Muscle of back (tissue), 11 donors: ENCODE results near the gene CEP72. TPM values are rescaled to one million over a fixed set of nuclear protein-coding genes. Genes with fewer than 3 reads are reported as not detected.

Experiments
- DNase-seq, 3 donors: peaks; one replicate each; pipeline versions ENCODE4 v3.0.0 to v3.0.0-alpha.2; 2013
- polyA plus RNA-seq, 10 donors: library from polyadenylated mRNA; unstranded; fragments of 120-200 nt; gene quantifications; one replicate each; pipeline ENCODE4 v1.2.1, GENCODE V29; 2013; ENCODE audit not compliant: insufficient read length in 10 of 10

CEP72 gene
- polyA plus RNA-seq, 10 donors: 3.0 to 6.5 (median 3.9) TPM

- no peak for DNase-seq
These were observed 26.5 kb downstream of the CEP72 start for GRCh38 chr5:638501-639252.

DNA sequence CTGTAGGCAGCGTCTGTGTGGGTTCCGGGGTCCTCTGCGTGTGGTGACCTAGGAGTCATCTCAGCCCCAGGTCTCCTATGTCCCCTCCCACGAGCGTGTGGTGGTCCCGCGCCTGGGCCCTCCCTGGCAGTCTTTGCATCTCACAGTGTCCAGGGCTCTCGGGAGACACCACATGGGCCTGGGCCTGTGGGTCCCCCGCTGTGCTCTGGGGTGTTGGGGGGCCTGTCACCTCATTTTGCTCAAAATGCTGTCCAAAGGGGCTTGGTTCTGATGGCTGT is 27.1 kb downstream of the CEP72 start:
- DNase-seq: no peak

DNA sequence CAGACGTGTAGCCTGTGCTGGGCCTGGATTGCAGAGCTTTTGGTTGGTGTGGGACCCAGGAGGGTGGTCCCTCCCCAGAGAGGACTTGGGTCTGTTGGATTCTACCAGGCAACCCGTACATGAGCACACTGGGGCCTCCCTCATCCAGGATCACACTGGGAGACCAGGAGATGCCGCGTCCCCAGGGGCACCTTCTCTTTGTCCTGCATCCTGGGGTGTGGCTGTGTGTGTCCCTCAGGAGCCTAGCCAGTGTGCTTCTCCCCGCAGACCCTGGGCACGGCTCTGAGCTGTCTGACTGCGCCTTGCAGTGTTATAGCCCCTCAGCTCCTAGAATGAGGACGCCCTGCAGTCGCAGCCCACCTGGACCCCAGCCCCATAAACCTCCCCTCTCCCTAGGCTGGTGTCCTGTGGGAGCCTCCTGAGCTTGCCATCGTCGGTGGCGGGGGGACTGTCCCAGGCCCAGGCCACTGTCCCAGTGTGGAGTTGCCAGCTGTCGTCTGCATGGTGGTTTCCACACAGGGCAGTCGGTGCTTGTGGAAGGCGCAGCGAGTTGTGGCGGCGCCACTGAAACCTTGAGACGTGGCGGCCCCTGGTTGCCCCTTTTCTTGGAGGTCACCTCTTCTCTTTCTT is 27.6 kb downstream of the CEP72 start:
- DNase-seq: no peak

GRCh38 chr5:640461-641330 is 28.6 kb downstream of the CEP72 start:
- no peak for DNase-seq

DNA sequence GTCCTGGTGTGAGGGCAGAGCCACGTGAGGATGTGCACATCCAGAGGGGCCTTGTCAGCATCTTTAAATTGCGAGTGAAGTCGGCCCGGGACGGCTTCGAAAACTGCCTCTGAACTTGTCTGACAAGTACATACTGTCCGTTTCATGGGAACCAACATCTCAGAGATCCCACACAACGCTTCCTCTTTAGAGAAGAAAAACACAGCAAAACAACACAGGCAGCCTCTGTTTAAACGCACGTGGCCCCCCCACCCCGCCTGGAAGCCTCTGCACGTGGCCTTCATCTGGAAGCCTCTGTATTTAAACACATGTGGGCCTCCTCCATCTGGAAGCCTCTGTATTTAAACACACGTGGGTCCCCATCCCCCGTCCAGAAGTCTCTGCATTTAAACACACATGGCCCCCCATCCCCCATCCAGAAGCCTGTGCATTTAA is 29.2 kb downstream of the CEP72 start:
- no peak for DNase-seq

DNA sequence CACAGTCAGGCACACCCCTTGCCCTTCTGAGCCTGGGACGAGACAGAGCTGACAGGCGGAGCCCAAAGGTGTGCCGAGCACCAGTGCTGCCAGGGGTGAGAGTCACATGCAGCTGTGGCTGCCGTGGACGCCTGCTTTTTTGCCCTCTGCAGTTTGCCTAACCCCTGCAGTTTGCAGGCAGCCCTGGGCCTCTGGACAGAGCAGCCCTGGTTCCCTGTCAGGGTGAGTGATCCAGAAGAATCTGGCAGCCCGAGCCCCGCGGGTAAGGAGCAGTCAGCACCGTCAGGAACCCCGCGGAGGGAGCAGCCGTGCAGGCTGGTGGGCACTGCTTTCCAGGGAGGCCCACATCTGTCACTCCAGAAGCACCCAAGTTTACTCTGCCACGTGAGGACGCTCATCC is 30.3 kb downstream of the CEP72 start:
- no peak for DNase-seq

- no peak for DNase-seq
These were observed 31.2 kb downstream of the CEP72 start for GRCh38 chr5:643351-643801.

GRCh38 chr5:643811-644271 is 31.7 kb downstream of the CEP72 start:
- DNase-seq: peak; percentile 10 to 64 (median 35)

DNA sequence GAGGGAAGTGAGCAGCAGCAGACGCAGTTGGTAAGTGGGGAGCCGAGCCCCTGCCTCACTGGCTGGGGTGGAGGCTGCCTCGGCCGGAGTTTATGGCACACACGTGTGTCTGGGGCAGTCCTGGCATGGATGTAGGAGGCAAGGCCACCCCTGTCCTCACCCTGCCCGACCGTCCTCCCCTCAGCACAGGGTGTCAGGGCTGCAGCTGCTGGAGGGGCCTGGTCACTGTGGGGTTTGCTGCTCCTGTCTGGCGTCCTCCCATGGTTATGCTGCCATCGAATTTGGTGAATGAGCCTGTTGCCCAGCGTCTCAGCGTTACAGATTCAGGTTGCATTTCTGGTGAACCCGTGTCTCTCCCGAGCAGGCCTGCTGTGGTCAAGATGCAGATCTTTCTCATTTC is 32.4 kb downstream of the CEP72 start:
- DNase-seq: peak in 1 of 3 donors; percentile 32

GRCh38 chr5:644971-645370 is 32.8 kb downstream of the CEP72 start:
- no peak for DNase-seq

DNA sequence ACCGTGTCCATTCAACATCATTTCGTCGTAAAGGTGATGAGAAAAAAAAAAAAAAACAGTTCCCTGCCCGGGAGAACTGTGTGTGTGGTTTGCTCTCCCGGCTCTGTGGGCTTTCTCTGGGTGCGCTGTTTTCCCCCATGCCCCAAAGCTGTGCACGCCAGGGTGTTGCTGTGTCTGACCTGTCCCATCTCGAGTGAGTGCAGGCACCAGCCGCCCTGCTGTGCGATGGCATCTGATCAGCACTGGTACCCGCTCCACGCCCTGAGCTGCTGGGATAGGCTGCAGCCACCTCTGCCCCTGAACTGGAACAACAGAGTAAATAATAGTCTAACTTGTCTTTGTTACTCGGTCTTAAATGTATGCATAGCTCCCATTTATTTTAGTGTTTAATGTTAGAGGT is 33.3 kb downstream of the CEP72 start:
- no peak for DNase-seq

- no peak for DNase-seq
These were observed 34.5 kb downstream of the CEP72 start for GRCh38 chr5:646396-647201.

DNA sequence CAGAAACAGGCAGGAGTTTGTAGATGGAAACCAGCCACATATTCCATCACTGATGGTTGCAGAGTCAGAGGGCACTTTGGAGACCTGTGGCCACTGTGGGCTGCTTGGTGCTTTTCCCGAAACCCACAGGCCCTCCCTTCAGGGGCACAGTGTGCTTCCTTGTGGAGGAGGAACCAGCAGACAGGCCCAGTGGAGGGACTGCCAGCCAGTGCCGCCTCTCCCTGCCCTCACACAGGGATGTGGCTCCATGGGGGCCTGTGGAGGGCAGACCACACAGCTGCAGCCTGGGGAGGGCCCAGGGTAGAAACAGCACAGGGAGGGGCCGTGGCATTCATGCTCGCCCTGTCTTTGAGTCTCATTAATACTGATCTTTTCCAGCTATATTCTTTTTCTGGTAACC is 35.2 kb downstream of the CEP72 start:
- DNase-seq: no peak

- no peak for DNase-seq
These were observed 35.6 kb downstream of the CEP72 start for GRCh38 chr5:647727-648126.

DNA sequence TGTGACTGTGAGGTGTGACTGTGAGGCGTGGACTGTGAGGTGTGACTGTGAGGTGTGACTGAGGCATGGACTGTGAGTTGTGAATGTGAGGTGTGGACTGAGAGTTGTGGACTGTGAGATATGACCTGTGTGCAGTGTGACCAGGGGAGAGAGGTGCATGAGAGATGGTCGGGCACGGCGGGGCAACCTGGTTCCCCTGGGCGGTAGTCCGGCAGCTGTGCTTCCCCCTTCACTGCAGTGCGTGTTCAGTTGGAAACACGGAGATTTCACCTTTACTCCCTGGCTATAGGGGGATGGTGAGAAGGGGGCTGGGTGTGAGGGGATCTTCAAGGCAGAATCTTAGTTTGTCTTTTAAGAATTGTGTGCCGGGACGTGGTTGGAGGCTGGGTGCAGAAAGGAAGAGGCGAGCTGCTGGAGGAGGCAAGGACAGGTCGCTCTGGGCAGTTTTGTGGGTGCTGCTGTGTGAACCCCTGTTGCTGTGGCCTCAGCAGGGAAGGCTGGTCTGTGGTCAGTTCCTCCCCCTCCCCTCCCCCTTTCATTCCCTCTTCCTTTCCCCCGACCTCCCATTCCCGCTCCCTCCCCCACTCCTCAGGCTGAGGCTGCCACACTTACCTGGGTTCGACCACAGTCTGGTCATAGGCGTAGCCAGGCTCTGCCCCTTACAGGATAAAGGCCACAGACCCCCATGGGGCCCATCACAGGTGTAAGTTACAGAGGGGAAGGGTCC is 39.3 kb downstream of the CEP72 start:
- no peak for DNase-seq

DNA sequence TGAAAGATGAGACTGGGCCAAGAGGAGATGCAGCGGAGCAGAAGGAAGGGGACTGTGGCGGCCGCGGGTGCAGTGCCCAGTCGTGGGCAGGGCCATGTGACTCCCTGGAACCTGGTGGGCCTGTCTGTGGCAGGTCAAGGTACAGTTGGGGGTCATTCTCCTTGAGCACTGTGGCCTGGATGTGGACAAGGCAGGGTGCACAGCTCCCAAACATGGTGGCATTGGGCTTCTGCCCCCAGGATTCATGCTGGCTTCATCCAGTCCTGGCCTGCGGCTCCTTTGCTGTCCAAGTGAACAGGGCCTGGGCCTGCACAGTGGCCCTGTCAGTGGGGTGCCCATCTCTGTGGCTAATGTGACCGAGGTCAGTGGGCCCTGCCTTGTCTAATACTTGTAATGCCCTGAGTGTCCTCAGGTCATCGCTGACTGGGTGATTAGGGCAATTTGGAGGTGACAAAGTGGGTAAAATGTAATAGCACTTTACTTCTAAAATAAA is 39.9 kb downstream of the CEP72 start:
- DNase-seq: no peak

DNA sequence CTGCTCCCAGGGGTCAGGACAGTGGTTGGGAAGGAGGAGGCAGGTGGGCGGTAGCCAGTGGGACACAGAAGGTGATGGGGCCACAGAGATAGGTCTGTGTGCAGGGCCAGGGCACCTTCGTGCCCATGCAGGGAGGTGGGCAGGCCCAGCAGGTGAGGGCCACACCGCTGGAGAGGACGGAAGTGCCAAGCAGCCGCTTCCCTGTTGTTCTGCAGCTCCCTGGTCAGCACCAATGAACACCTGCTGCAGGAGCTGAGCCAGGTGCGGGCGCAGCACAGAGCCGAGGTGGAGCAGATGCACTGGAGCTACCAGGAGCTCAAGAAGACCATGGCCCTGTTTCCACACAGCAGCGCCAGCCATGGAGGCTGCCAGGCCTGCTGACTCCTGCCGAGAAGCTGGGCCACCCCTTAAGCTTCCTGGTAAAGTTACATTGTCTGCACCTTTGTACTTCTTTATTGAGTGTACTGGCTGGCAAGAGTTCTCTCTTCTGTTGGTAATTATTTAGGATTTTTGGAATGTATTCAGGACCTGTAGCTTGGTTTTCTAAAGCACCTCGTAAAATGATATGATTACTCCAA is 40.7 kb downstream of the CEP72 start:
- no peak for DNase-seq

GRCh38 chr5:654071-654778 is 42.1 kb downstream of the CEP72 start:
- DNase-seq: no peak

GRCh38 chr5:655406-655805 is 43.3 kb downstream of the CEP72 start:
- no peak for DNase-seq

- no peak for DNase-seq
These were observed 45.4 kb downstream of the CEP72 start for GRCh38 chr5:657570-657969.
